Memory B cell (primary cell): Measurements from ENCODE around the gene LPP.

Source experiments
- ATAC-seq: fragments of 150-1000 bp; cut with Tn5 transposase; 2 replicates; pipeline ENCODE4 v1.10.0; 2021; ENCODE audit warnings: low read depth, mild to moderate bottlenecking, moderate library complexity
- DNase-seq, 2 donors: peaks; one replicate each; pipeline ENCODE4 v3.0.0; 2022; ENCODE audit warnings: low spot score in 2 of 2
- H3K27ac Mint-ChIP-seq: one replicate; pipeline ENCODE4 v1.8.0; 2022; ENCODE audit warnings: mild to moderate bottlenecking, moderate library complexity, mixed read lengths
- H3K27me3 Mint-ChIP-seq: one replicate; pipeline ENCODE4 v1.8.0; 2022; ENCODE audit warnings: mixed read lengths
- H3K36me3 Mint-ChIP-seq: one replicate; pipeline ENCODE4 v1.8.0; 2022; ENCODE audit warnings: mild to moderate bottlenecking, mixed read lengths
- H3K4me1 Mint-ChIP-seq: one replicate; pipeline ENCODE4 v1.8.0; 2022; ENCODE audit warnings: mixed read lengths
- H3K4me3 Mint-ChIP-seq: one replicate; pipeline ENCODE4 v1.8.0; 2022; ENCODE audit warnings: mild to moderate bottlenecking, moderate library complexity, mixed read lengths
- H3K9me3 Mint-ChIP-seq: one replicate; pipeline ENCODE4 v1.8.0; 2022; ENCODE audit warnings: mixed read lengths

The LPP gene

GRCh38 chr3:188469228-188469885, 315.4 kb downstream of the LPP start:
- no peaks in the 10 kb centered on the region for H3K27me3 Mint-ChIP-seq
- peaks cover 16% of the 10 kb centered on the region for H3K36me3 Mint-ChIP-seq
- ATAC-seq (no peak), DNase-seq (no peak)
- H3K9me3 Mint-ChIP-seq = peaks cover 4% of the 10 kb centered on the region
- H3K27ac Mint-ChIP-seq = no peak overlapping the region
- H3K4me3 Mint-ChIP-seq = no peak overlapping the region
- H3K4me1 Mint-ChIP-seq = peaks cover 4% of the 10 kb centered on the region

GRCh38 chr3:188470508-188471130, 316.7 kb downstream of the LPP start:
- H3K27ac Mint-ChIP-seq = peak overlapping the region; percentile 43
- H3K27me3 Mint-ChIP-seq = no peaks in the 10 kb centered on the region
- no peak overlapping the region for H3K4me3 Mint-ChIP-seq
- ATAC-seq (no peak), DNase-seq (no peak)
- H3K36me3 Mint-ChIP-seq = peaks cover 15% of the 10 kb centered on the region
- H3K9me3 Mint-ChIP-seq = peaks cover 4% of the 10 kb centered on the region
- peaks cover 4% of the 10 kb centered on the region for H3K4me1 Mint-ChIP-seq

- peak overlapping the region; percentile 36 for H3K27ac Mint-ChIP-seq
- H3K4me3 Mint-ChIP-seq = no peak overlapping the region
- peaks cover 4% of the 10 kb centered on the region for H3K9me3 Mint-ChIP-seq
These were observed 317.8 kb downstream of the LPP start for GRCh38 chr3:188471723-188472122.

GRCh38 chr3:188472336-188472735, 318.4 kb downstream of the LPP start:
- ATAC-seq (no peak), DNase-seq (no peak)
- H3K4me1 Mint-ChIP-seq = peaks cover 6% of the 10 kb centered on the region
- H3K4me3 Mint-ChIP-seq = no peak overlapping the region
- no peaks in the 10 kb centered on the region for H3K27me3 Mint-ChIP-seq
- peak overlapping the region; percentile 36 for H3K27ac Mint-ChIP-seq
- H3K9me3 Mint-ChIP-seq = peaks cover 4% of the 10 kb centered on the region
- peaks cover 13% of the 10 kb centered on the region for H3K36me3 Mint-ChIP-seq

More at GRCh38 chr3:188471723-188472122, 317.8 kb downstream of the LPP start:
- DNase-seq (no peak), ATAC-seq (no peak)
- Mint-ChIP-seq H3K4me1 (peaks cover 4% of the 10 kb centered on the region), H3K36me3 (peaks cover 14% of the 10 kb centered on the region), H3K27me3 (no peaks in the 10 kb centered on the region)

GRCh38 chr3:188473045-188473444, 319.1 kb downstream of the LPP start:
- Mint-ChIP-seq H3K27me3 (no peaks in the 10 kb centered on the region), H3K9me3 (peaks cover 2% of the 10 kb centered on the region), H3K36me3 (peaks cover 11% of the 10 kb centered on the region), H3K4me3 (no peak overlapping the region), H3K4me1 (peaks cover 5% of the 10 kb centered on the region), H3K27ac (no peak overlapping the region)
- DNase-seq = no peak
- no peak for ATAC-seq

GRCh38 chr3:188473591-188474288, 319.8 kb downstream of the LPP start:
- Mint-ChIP-seq H3K36me3 (peaks cover 7% of the 10 kb centered on the region), H3K9me3 (peaks cover 2% of the 10 kb centered on the region), H3K4me1 (peaks cover 5% of the 10 kb centered on the region), H3K4me3 (no peak overlapping the region), H3K27ac (no peak overlapping the region), H3K27me3 (no peaks in the 10 kb centered on the region)
- DNase-seq (no peak), ATAC-seq (no peak)

GRCh38 chr3:188476935-188477334, 323.0 kb downstream of the LPP start:
- Mint-ChIP-seq H3K27ac (no peak overlapping the region), H3K27me3 (no peaks in the 10 kb centered on the region), H3K4me3 (no peak overlapping the region), H3K9me3 (peaks cover 2% of the 10 kb centered on the region), H3K4me1 (peaks cover 8% of the 10 kb centered on the region), H3K36me3 (peaks cover 6% of the 10 kb centered on the region)
- no peak for DNase-seq
- no peak for ATAC-seq

- ATAC-seq = no peak
- H3K4me3 Mint-ChIP-seq = no peak overlapping the region
- peaks cover 12% of the 10 kb centered on the region for H3K4me1 Mint-ChIP-seq
- H3K27me3 Mint-ChIP-seq = no peaks in the 10 kb centered on the region
- DNase-seq = no peak
- peaks cover 21% of the 10 kb centered on the region for H3K36me3 Mint-ChIP-seq
- H3K27ac Mint-ChIP-seq = no peak overlapping the region
- H3K9me3 Mint-ChIP-seq = peaks cover 3% of the 10 kb centered on the region
These were observed 326.1 kb downstream of the LPP start for GRCh38 chr3:188480011-188480410.

- H3K4me1 Mint-ChIP-seq = peaks cover 8% of the 10 kb centered on the region
- DNase-seq (no peak), ATAC-seq (no peak)
- no peak overlapping the region for H3K27ac Mint-ChIP-seq
- peaks cover 5% of the 10 kb centered on the region for H3K9me3 Mint-ChIP-seq
- no peaks in the 10 kb centered on the region for H3K27me3 Mint-ChIP-seq
- H3K36me3 Mint-ChIP-seq = peaks cover 34% of the 10 kb centered on the region
- no peak overlapping the region for H3K4me3 Mint-ChIP-seq
These were observed 329.0 kb downstream of the LPP start for GRCh38 chr3:188482929-188483328.

GRCh38 chr3:188486126-188486525, 332.2 kb downstream of the LPP start:
- DNase-seq (no peak), ATAC-seq (no peak)
- Mint-ChIP-seq H3K27me3 (no peaks in the 10 kb centered on the region), H3K27ac (no peak overlapping the region), H3K9me3 (peaks cover 9% of the 10 kb centered on the region), H3K36me3 (peaks cover 44% of the 10 kb centered on the region), H3K4me1 (peaks cover 15% of the 10 kb centered on the region), H3K4me3 (no peak overlapping the region)

- Mint-ChIP-seq H3K36me3 (peaks cover 40% of the 10 kb centered on the region), H3K27me3 (no peaks in the 10 kb centered on the region), H3K4me1 (peaks cover 16% of the 10 kb centered on the region), H3K9me3 (peaks cover 9% of the 10 kb centered on the region), H3K27ac (peak overlapping the region; percentile 60), H3K4me3 (no peak overlapping the region)
- DNase-seq (no peak), ATAC-seq (no peak)
These were observed 333.0 kb downstream of the LPP start for GRCh38 chr3:188486952-188487351.

- Mint-ChIP-seq H3K4me1 (peaks cover 14% of the 10 kb centered on the region), H3K27me3 (no peaks in the 10 kb centered on the region), H3K36me3 (peaks cover 36% of the 10 kb centered on the region), H3K27ac (peak overlapping the region; percentile 60), H3K4me3 (no peak overlapping the region), H3K9me3 (peaks cover 8% of the 10 kb centered on the region)
- ATAC-seq (no peak), DNase-seq (no peak)
These were observed 333.7 kb downstream of the LPP start for GRCh38 chr3:188487652-188488051.

GRCh38 chr3:188488801-188489200, 334.8 kb downstream of the LPP start:
- DNase-seq = no peak
- Mint-ChIP-seq H3K9me3 (peaks cover 8% of the 10 kb centered on the region), H3K4me3 (peak overlapping the region; percentile 54), H3K36me3 (peaks cover 36% of the 10 kb centered on the region), H3K27me3 (no peaks in the 10 kb centered on the region), H3K4me1 (peaks cover 15% of the 10 kb centered on the region), H3K27ac (peak overlapping the region; percentile 92)
- ATAC-seq = no peak

GRCh38 chr3:188489639-188490405, 335.9 kb downstream of the LPP start:
- Mint-ChIP-seq H3K9me3 (peaks cover 6% of the 10 kb centered on the region), H3K27me3 (no peaks in the 10 kb centered on the region), H3K27ac (peak overlapping the region; percentile 92), H3K4me3 (peak overlapping the region; percentile 19), H3K36me3 (peaks cover 29% of the 10 kb centered on the region), H3K4me1 (peaks cover 20% of the 10 kb centered on the region)
- peak; percentile 96 for ATAC-seq
- peak; percentile 19 to 54 for DNase-seq
